Measurements from ENCODE around the gene MYO3B. TPM values are rescaled to one million over a fixed set of nuclear protein-coding genes. Genes with fewer than 3 reads are reported as not detected.

The MYO3B gene
- polyA plus RNA-seq, 1 of the 3 experiments (the other 2 are of a cell fraction) = not detected

GRCh38 chr2:170573671-170574070 lies 395.7 kb downstream of the MYO3B start:
- Histone ChIP-seq H3K9me3 (no peaks in the 10 kb centered on the region), H3K4me2 (no peak overlapping the region), H4K20me1 (ENCODE audit: insufficient read depth) (no peaks in the 10 kb centered on the region), H3K36me3 (replicated peaks in 1 of 2; ENCODE audit: control insufficient read depth in 1 of 2, insufficient read depth in 2 of 2, low read length in 1 of 2) (no peaks in the 10 kb centered on the region), H3K4me3 (ENCODE audit: low read depth in 2 of 2, low read length in 1 of 2) (no peak overlapping the region), H2AFZ (ENCODE audit: low read depth) (no peak overlapping the region), H3K9me2 (no peaks in the 10 kb centered on the region), H3K4me1 (ENCODE audit: control insufficient read depth in 1 of 2, insufficient read depth in 2 of 2, low read depth in 1 of 2, low read length in 1 of 2) (no peaks in the 10 kb centered on the region), H3K9ac (no peak overlapping the region), H3F3A (replicated peaks; ENCODE audit: insufficient read depth) (no peaks in the 10 kb centered on the region), H3K27ac (ENCODE audit: low read depth in 2 of 2, low read length in 1 of 2) (no peak overlapping the region), H3K79me2 (ENCODE audit: insufficient read depth) (no peaks in the 10 kb centered on the region), H3K27me3 (ENCODE audit: insufficient read depth) (no peaks in the 10 kb centered on the region)
- WGBS (ENCODE audit: low lambda C conversion rate) = 10% methylated on average over 1 of the region's 1 CpG
- ChIA-PET POLR2A (no interaction called here), CTCF (no interaction called here)
- DNase-seq = no peak
- TF ChIP-seq NRF1 (IDR thresholded peaks at IDR 0.05; ENCODE audit: low read depth, low read length) = no peak
- no peak for TF ChIP-seq CHD2 (IDR thresholded peaks at IDR 0.05; ENCODE audit: low read length, partially characterized antibody)
- no peak for TF ChIP-seq RAD21 (IDR thresholded peaks at IDR 0.05; ENCODE audit: low read length)
- no peak for TF ChIP-seq FOSL2 (IDR thresholded peaks at IDR 0.05; ENCODE audit: borderline replicate concordance, low read depth)
- no peak for TF ChIP-seq RCOR1 (IDR thresholded peaks at IDR 0.05; ENCODE audit: low read length)
- TF ChIP-seq MXI1 (IDR thresholded peaks at IDR 0.05; ENCODE audit: low read depth, low read length) = no peak
- no peak for TF ChIP-seq TCF12 (IDR thresholded peaks at IDR 0.05)
- no peak for TF ChIP-seq MEF2A (IDR thresholded peaks at IDR 0.05; ENCODE audit: borderline replicate concordance, low read depth)
- no peak for TF ChIP-seq MAX (IDR thresholded peaks at IDR 0.05; ENCODE audit: low read depth)
- TF ChIP-seq YY1 (IDR thresholded peaks at IDR 0.05; ENCODE audit: low read depth) = no peak
- TF ChIP-seq SMC3 (IDR thresholded peaks at IDR 0.05; ENCODE audit: low read depth, low read length) = no peak
- no peak for TF ChIP-seq EP300 (IDR thresholded peaks at IDR 0.05; ENCODE audit: borderline replicate concordance in 1 of 2, low read depth in 1 of 2, low read length in 1 of 2)
- TF ChIP-seq EZH2phosphoT487 (IDR thresholded peaks at IDR 0.05; ENCODE audit: borderline replicate concordance, low read depth) = no peak
- no peak for TF ChIP-seq ELF1 (IDR thresholded peaks at IDR 0.05)
- TF ChIP-seq JUND (IDR thresholded peaks at IDR 0.05) = no peak

DNA sequence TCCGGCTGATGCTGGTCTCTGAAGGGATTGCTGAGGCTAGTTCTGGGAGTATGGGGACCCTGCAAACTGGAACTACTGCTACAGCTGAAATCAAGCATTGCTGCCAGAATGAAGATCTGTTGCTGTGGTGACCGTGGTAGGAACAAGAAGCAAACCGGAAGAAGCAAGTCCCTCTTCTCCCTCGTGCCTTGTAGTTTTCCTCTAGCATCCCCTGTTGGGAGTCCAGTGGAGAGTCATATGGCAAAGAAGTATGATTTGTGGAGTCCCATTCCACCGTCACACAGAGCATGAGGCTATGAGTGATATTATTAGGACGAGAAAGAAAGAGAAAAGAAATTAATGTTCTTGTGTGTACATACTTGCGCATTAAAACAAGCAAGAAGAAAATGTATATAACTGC lies 398.3 kb downstream of the MYO3B start:
- H3K9me3 ChIP-seq = no peaks in the 10 kb centered on the region
- CTCF ChIA-PET = interaction anchor here (1.9 kb wide), 1 partner anchor 239 kb away, joined by 4 read pairs; no protein-coding TSS in a partner anchor

More for the DNA sequence above, 398.3 kb downstream of the MYO3B start:
- no peak for TF ChIP-seq FOSL2 (IDR thresholded peaks at IDR 0.05; ENCODE audit: borderline replicate concordance, low read depth)
- TF ChIP-seq, protein P1, sequence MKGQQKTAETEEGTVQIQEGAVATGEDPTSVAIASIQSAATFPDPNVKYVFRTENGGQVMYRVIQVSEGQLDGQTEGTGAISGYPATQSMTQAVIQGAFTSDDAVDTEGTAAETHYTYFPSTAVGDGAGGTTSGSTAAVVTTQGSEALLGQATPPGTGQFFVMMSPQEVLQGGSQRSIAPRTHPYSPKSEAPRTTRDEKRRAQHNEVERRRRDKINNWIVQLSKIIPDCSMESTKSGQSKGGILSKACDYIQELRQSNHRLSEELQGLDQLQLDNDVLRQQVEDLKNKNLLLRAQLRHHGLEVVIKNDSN (IDR thresholded peaks at IDR 0.05; ENCODE audit: borderline replicate concordance, low read depth) = no peak
- TF ChIP-seq SIN3A (IDR thresholded peaks at IDR 0.05; ENCODE audit: borderline replicate concordance, low read depth, low read length) = no peak
- TF ChIP-seq MEF2A (IDR thresholded peaks at IDR 0.05; ENCODE audit: borderline replicate concordance, low read depth) = no peak
- TF ChIP-seq TEAD4 (IDR thresholded peaks at IDR 0.05; ENCODE audit: borderline replicate concordance, insufficient read depth) = no peak
- no peak for TF ChIP-seq YY1 (IDR thresholded peaks at IDR 0.05; ENCODE audit: low read depth)
- no peak for TF ChIP-seq RFX5 (IDR thresholded peaks at IDR 0.05; ENCODE audit: low read length)
- TF ChIP-seq NFIC (IDR thresholded peaks at IDR 0.05; ENCODE audit: borderline replicate concordance) = no peak
- no peak for TF ChIP-seq NRF1 (IDR thresholded peaks at IDR 0.05; ENCODE audit: low read depth, low read length)
- no peak for TF ChIP-seq TAF1 (IDR thresholded peaks at IDR 0.05; ENCODE audit: borderline replicate concordance, low read depth, low read length)
- TF ChIP-seq CTCF (IDR thresholded peaks at IDR 0.05) = no peak
- no peak for TF ChIP-seq SMC3 (IDR thresholded peaks at IDR 0.05; ENCODE audit: low read depth, low read length)
- TF ChIP-seq MAX (IDR thresholded peaks at IDR 0.05; ENCODE audit: low read depth) = no peak
- Histone ChIP-seq H3K27ac (ENCODE audit: low read depth in 2 of 2, low read length in 1 of 2) (no peak overlapping the region), H3K4me1 (ENCODE audit: control insufficient read depth in 1 of 2, insufficient read depth in 2 of 2, low read depth in 1 of 2, low read length in 1 of 2) (no peaks in the 10 kb centered on the region), H3K9ac (no peak overlapping the region), H3K27me3 (ENCODE audit: insufficient read depth) (no peaks in the 10 kb centered on the region), H3K79me2 (ENCODE audit: insufficient read depth) (no peaks in the 10 kb centered on the region), H4K20me1 (ENCODE audit: insufficient read depth) (no peaks in the 10 kb centered on the region), H2AFZ (ENCODE audit: low read depth) (no peak overlapping the region), H3K4me3 (ENCODE audit: low read depth in 2 of 2, low read length in 1 of 2) (no peak overlapping the region), H3K4me2 (no peak overlapping the region), H3F3A (replicated peaks; ENCODE audit: insufficient read depth) (no peaks in the 10 kb centered on the region), H3K36me3 (replicated peaks in 1 of 2; ENCODE audit: control insufficient read depth in 1 of 2, insufficient read depth in 2 of 2, low read length in 1 of 2) (no peaks in the 10 kb centered on the region), H3K9me2 (no peaks in the 10 kb centered on the region)
- WGBS (ENCODE audit: low lambda C conversion rate) = 52% methylated on average over 7 of the region's 7 CpGs
- POLR2A ChIA-PET = no interaction called here
- DNase-seq = no peak

Data from SK-N-SH (cell line).